ENCODE measurements around the gene FAM83G.
"Not testable (repeated sequence)": the region's sequence is repeated elsewhere in the genome, so short reads cannot be mapped to it uniquely, and the experiment has no call there.

FAM83G gene

DNA sequence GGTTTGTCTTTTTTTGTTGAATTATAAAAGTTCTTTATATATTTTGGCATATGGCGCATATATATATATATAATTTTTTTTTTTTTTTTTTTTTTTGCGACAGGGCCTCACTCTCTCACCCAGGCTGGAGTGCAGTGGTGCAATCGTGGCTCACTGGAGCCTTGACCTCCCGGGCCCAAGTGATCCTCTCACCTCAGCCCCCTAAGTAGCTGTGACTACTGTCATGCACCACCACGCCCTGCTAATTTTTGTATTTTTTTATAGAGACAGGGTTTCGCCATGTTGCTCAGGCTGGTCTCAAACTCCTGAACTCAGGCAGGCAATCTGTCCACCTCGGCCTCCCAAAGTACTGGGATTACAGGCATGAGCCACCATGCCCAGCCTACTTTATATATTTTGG is 82.0 kb downstream of the FAM83G start:
- in situ Hi-C loops (cut with MboI; ENCODE audit: low sequenced_read_pairs) = not testable (repeated sequence)

DNA sequence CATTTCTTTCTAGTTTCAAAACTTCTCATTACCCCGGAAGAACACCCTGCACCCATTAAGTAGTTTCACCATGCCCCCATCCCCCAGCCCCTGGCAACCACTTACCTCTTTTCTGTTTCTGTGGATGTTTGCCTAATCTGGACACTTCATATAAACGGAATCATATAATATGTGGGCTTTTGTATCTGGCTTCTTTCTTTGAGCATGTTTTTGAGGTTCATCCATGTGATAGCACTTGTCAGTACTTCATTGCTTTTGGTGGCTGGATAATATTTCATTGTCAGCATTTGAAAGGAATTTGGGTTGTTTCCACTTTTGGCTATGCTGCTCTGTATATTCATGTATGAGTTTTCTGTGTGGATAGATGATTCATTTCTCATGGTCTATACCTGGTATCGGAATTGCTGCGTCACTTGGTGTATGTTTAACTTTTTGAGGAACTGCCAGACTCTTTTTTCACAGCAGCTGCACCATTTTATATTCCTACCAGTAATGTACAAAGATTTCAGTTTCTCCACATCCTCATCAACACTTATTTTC is 82.6 kb downstream of the FAM83G start:
- in situ Hi-C loops (cut with MboI; ENCODE audit: low sequenced_read_pairs) = no loop called here

GRCh38 chr17:18921485-18921884 is 83.1 kb downstream of the FAM83G start:
- in situ Hi-C loops (cut with MboI; ENCODE audit: low sequenced_read_pairs) = no loop called here

GRCh38 chr17:18920911-18921441 is 83.6 kb downstream of the FAM83G start:
- in situ Hi-C loops (cut with MboI; ENCODE audit: low sequenced_read_pairs) = no loop called here

DNA sequence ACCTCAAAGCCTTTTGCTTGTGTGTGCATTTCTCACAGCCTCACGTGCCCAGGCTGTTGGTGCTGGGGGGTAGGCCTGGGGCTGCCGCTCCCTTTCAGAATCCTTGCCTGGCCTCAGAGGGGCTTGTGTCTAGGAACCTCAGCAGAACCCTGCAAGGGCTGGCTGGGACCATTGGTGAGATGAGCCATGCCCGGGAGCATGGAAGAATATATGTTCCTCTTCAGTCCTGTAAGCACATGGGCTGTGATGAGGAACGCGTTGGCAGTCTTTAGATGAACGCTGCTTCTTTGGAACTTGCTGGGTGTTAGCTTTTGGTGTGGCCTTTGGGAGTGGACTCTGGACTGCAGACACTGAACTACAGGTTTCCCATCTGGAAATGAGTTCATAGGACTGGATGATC is 84.6 kb downstream of the FAM83G start:
- in situ Hi-C loops (cut with MboI; ENCODE audit: low sequenced_read_pairs) = no loop called here
